Activated gamma-delta T cell treated with anti-CD3 and anti-CD28 coated beads, Interleukin-2, amount 50 U/mL, for 16 hours (primary cell): ENCODE results near the gene WAPL.

ENCODE experiments used
- DNase-seq: peaks from one replicate; pipeline ENCODE4 v3.0.0-alpha.2; 2020; ENCODE audit warnings: low read depth

WAPL gene

GRCh38 chr10:86523348-86523747, 1.8 kb upstream of the WAPL start:
- DNase-seq, result no peak

GRCh38 chr10:86522510-86522855, 891 bp upstream of the WAPL start:
- DNase-seq, result no peak

- no peak for DNase-seq
These were observed 518 bp downstream of the WAPL start for GRCh38 chr10:86520871-86521677.

- no peak for DNase-seq
These were observed 2.8 kb downstream of the WAPL start for GRCh38 chr10:86518781-86519180.

- DNase-seq, result no peak
These were observed 9.5 kb downstream of the WAPL start for GRCh38 chr10:86512137-86512536.

GRCh38 chr10:86511027-86511865, 10.3 kb downstream of the WAPL start:
- DNase-seq, result no peak

DNA sequence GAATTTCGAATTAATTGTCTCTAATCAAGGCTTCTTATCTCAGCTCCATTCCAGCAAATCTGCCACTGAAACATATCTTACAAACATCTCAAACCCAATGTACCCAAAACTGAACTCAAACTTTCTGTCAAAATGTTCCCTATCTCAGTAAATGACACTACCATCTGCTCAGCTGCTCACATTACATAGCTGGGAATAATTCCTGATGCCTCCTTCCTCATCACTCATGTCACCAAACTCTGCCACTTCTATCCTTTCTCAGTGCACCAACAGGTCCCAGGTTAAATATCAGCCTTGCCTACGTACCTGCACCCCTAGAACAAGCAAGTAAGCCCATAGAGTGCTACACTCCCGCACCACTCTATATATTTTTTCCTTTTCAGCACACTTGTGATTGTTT, 12.4 kb downstream of the WAPL start:
- DNase-seq, result no peak

- DNase-seq, result no peak
These were observed 13.4 kb downstream of the WAPL start for GRCh38 chr10:86508217-86508616.

DNA sequence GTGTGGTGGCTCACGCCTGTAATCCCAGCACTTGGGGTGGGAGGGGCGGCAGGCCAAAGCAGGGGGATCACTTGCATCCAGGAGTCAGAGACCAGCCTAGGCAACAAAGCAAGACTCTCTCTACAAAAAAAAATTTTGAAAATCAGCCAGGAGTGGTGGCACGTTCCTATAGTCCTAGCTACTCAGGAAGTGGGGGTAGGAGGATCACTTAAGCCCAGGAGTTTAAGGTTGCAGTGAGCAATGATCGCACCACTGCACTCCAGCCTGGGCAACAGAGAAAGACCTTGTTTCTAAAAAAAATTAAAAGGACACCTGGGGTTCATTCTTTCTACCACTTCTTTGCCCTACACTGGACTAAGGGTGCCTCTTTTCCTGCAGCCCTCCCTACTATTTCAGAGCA, 15.1 kb downstream of the WAPL start:
- DNase-seq, result no peak

GRCh38 chr10:86506062-86506461, 15.5 kb downstream of the WAPL start:
- DNase-seq, result no peak

DNA sequence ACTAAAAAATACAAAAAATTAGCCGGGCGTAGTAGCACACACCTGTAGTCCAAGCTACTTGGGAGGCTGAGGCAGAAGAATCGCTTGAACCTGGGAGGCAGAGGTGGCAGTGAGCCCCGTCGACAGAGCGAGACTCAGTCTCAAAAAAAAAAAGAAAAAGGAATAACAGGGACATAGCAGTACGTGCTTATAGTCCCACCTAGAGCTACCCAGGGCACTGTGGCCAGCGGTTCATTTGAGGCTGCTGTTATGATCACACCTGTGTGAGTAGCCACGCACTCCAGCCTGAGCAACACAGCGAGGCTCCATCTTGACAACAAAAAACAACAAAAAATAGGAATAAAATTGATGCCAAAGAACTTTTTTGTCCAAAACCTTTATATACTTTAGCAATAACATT, 17.1 kb downstream of the WAPL start:
- no peak for DNase-seq

DNA sequence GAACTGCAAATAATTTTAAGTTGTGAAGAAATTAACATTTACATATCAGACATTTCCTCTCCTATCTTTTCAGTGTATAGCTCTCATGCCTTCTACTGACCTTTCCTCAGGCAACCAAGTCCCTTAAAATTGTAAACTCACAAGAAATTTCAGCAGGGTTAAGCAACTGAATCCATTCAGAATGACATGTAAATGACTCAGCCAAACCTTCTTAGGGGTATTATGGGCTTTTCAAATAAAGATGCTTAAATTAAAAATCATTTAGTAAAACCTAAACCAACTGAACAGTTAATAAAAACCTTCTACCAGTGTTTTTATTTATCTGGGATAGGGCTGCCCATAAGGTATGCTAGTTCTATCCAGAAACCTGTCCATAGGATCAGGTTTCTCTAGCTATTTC, 20.7 kb downstream of the WAPL start:
- no peak for DNase-seq

DNA sequence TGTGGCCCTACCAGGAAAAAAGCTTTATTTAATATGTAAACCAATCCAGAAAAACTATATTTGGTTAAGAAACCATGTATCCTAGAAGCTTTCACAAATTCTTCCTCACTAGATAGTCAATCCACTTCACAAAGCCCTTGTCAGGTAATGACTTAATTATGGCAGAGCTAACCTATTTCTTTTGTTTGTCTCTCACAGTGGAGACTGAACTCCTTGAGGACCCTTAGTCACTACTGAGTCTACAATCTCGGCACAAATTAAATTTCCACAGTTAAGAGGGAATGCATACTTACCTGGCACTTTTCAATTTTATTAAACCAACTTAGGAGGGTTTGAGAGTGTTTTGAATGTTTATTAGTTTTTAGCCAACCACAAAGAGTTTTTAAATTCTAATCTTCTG, 23.0 kb downstream of the WAPL start:
- no peak for DNase-seq

GRCh38 chr10:86497621-86498020, 24.0 kb downstream of the WAPL start:
- DNase-seq, result no peak

DNA sequence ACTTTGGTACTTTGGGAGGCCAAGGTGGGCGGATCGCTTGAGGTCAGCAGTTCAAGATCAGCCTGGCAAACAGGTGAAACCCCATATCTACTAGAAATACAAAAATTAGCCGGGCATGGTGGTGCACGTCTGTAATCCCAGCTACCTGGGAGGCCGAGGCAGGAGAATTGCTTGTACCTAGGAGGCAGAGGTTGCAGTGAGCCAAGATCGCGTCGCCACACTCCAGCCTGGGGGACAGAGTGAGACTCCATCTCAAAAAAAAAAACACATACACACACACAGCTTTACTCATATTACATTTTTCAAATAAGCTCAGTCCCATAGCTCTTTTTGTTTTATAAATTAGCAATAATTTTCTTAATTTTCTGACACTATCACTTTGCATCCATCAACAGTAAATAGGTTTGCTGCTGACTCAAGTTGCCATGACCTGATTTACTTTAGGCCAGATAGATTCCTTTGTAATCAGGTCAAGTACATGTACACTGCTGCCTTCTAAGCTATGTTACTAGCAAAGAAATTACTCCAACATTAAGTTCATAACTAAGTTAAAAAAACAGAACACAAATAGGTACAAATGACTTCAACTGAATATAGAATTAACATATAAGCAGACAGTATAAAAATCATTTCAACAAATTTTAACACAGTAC, 31.5 kb downstream of the WAPL start:
- DNase-seq, result no peak

GRCh38 chr10:86489071-86489810, 32.4 kb downstream of the WAPL start:
- no peak for DNase-seq

- DNase-seq, result no peak
These were observed 34.7 kb downstream of the WAPL start for GRCh38 chr10:86486856-86487255.

- DNase-seq, result no peak
These were observed 37.9 kb downstream of the WAPL start for GRCh38 chr10:86483664-86484063.

GRCh38 chr10:86481761-86482160, 39.8 kb downstream of the WAPL start:
- no peak for DNase-seq

GRCh38 chr10:86480571-86480970, 41.0 kb downstream of the WAPL start:
- DNase-seq, result no peak

GRCh38 chr10:86472061-86472460, 49.5 kb downstream of the WAPL start:
- no peak for DNase-seq
